Esophagus squamous epithelium (tissue), 5 donors: Measurements from ENCODE around the gene CARD14. TPM values are rescaled to one million over a fixed set of nuclear protein-coding genes. Genes with fewer than 3 reads are reported as not detected.

Experiments
- DNase-seq: peaks from one replicate; lab custom pipeline; 2025; lab: John Stamatoyannopoulos, UW
- H3K27ac ChIP-seq, 4 donors: fragments of 200-600 bp; sonication (generic); one replicate each; pipeline ENCODE4 v1.5.1; 2016 to 2019; ENCODE audit warnings: mild to moderate bottlenecking in 1 of 4
- H3K27me3 ChIP-seq, 4 donors: fragments of 200-600 bp; sonication (generic); 1 replicate in 3 of 4; 2 replicates in 1 of 4; pipeline versions ENCODE4 v1.5.1 to v1.6.0; 2017 to 2021; ENCODE audit warnings: antibody characterized with exemption in 1 of 4
- H3K36me3 ChIP-seq, 3 donors: fragments of 200-600 bp; sonication (generic); one replicate each; pipeline ENCODE4 v1.5.1; 2016 to 2019
- H3K4me1 ChIP-seq, 3 donors: fragments of 200-600 bp; sonication (generic); one replicate each; pipeline ENCODE4 v1.5.1; 2017 to 2019
- H3K4me3 ChIP-seq, 4 donors: fragments of 200-600 bp; sonication (generic); 1 replicate in 3 of 4; 2 replicates in 1 of 4; pipeline ENCODE4 v1.5.1; 2016 to 2019; ENCODE audit warnings: mild to moderate bottlenecking in 2 of 4, moderate library complexity in 1 of 4
- H3K9me3 ChIP-seq, 3 donors: fragments of 200-600 bp; sonication (generic); one replicate each; pipeline ENCODE4 v1.5.1; 2016 to 2019
- CTCF ChIP-seq, 6 experiments: fragments of 450-650 bp in 4 of 6; fragments of 200-600 bp in 2 of 6; sonication (generic) in 2 of 6; IDR thresholded peaks; one replicate each; pipeline ENCODE4 v1.5.1; 2016 to 2019; ENCODE audit warnings: antibody characterized with exemption in 6 of 6, mild to moderate bottlenecking in 4 of 6, moderate library complexity in 4 of 6
- POLR2A ChIP-seq, 4 donors: fragments of 450-650 bp; IDR thresholded peaks; one replicate each; pipeline ENCODE4 v1.6.1; 2017; ENCODE audit warnings: antibody characterized with exemption in 4 of 4, mild to moderate bottlenecking in 4 of 4, moderate library complexity in 3 of 4
- WGBS, 2 donors: methylation state at CpG; one replicate each; pipeline ENCODE4 v1.1.5; 2018; 5-methylcytosine and 5-hydroxymethylcytosine counted together
- intact Hi-C: fragments of 100-400 bp; cut with DNase I; formaldehyde crosslinking; loops from one replicate; pipeline ENCODE4 v1.15.0; 2022
- total RNA-seq, 4 donors: library from RNA; depleted of rRNA; stranded (reverse); fragments of >200 nt; gene quantifications; one replicate each; pipeline ENCODE4 v1.1.0, GENCODE V29; 2016
- donor health status: DM: yes; HTN: yes; CAD: no.

The CARD14 gene
- total RNA-seq, 4 donors from 2014 or later = 13.0 to 54.3 (median 27.6) TPM

GRCh38 chr17:80213643-80213975 is 43.8 kb downstream of the CARD14 start:
- Histone ChIP-seq H3K9me3 (no peaks in the 10 kb centered on the region), H3K36me3 (peaks cover 8 to 97% (median 29%) of the 10 kb centered on the region in 3 donors), H3K27ac (no peak overlapping the region), H3K4me1 (peaks cover 0 to 13% (median 3%) of the 10 kb centered on the region in 3 donors), H3K27me3 (no peaks in the 10 kb centered on the region), H3K4me3 (no peak overlapping the region)
- WGBS, 2 donors = 100% methylated on average over 1 of the region's 17 CpGs; no CpG with 5 or more reads in 1 of the 2 donors
- no peak for TF ChIP-seq CTCF (IDR thresholded peaks at IDR 0.05)
- TF ChIP-seq POLR2A (IDR thresholded peaks at IDR 0.05) = no peak
- no peak for DNase-seq
- intact Hi-C loops = no loop called here

GRCh38 chr17:80214012-80214877 is 44.4 kb downstream of the CARD14 start:
- Histone ChIP-seq H3K4me3 (no peak overlapping the region), H3K27me3 (no peaks in the 10 kb centered on the region), H3K4me1 (peaks cover 0 to 19% (median 10%) of the 10 kb centered on the region in 3 donors), H3K27ac (no peak overlapping the region), H3K36me3 (peaks cover 8 to 91% (median 25%) of the 10 kb centered on the region in 3 donors), H3K9me3 (no peaks in the 10 kb centered on the region)
- TF ChIP-seq POLR2A (IDR thresholded peaks at IDR 0.05) = no peak
- DNase-seq = no peak
- WGBS, 2 donors = 91 to 92% methylated on average over 24 to 30 of the region's 48 CpGs
- intact Hi-C loops = no loop called here

GRCh38 chr17:80214878-80215210 is 45.0 kb downstream of the CARD14 start:
- H3K27ac ChIP-seq = no peak overlapping the region
- DNase-seq = no peak
- intact Hi-C loops = no loop called here
- no peak overlapping the region for H3K4me3 ChIP-seq
- peaks cover 6 to 85% (median 21%) of the 10 kb centered on the region in 3 donors for H3K36me3 ChIP-seq
- H3K4me1 ChIP-seq = peaks cover 0 to 25% (median 14%) of the 10 kb centered on the region in 3 donors
- whole genome bisulfite sequencing, 2 donors = 82 to 85% methylated on average over 8 to 9 of the region's 17 CpGs
- H3K27me3 ChIP-seq = no peaks in the 10 kb centered on the region
- no peaks in the 10 kb centered on the region for H3K9me3 ChIP-seq
- TF ChIP-seq CTCF (IDR thresholded peaks at IDR 0.05) (no peak), POLR2A (IDR thresholded peaks at IDR 0.05) (no peak)

- H3K36me3 ChIP-seq = peaks cover 0 to 66% (median 8%) of the 10 kb centered on the region in 3 donors
- no peak for DNase-seq
- peaks cover 10 to 40% (median 24%) of the 10 kb centered on the region in 3 donors for H3K4me1 ChIP-seq
- no peak overlapping the region for H3K27ac ChIP-seq
- no peak for TF ChIP-seq CTCF (IDR thresholded peaks at IDR 0.05)
- no peak for TF ChIP-seq POLR2A (IDR thresholded peaks at IDR 0.05)
- H3K4me3 ChIP-seq = no peak overlapping the region
- H3K27me3 ChIP-seq = no peaks in the 10 kb centered on the region
- intact Hi-C loops = no loop called here
- WGBS, 2 donors = 92 to 96% methylated on average over 7 to 24 of the region's 40 CpGs
- no peaks in the 10 kb centered on the region for H3K9me3 ChIP-seq
Measured at GRCh38 chr17:80216473-80217456, 46.9 kb downstream of the CARD14 start.

- H3K4me3 ChIP-seq = no peak overlapping the region
- H3K27ac ChIP-seq = no peak overlapping the region
- peaks cover 0 to 55% (median 0%) of the 10 kb centered on the region in 3 donors for H3K36me3 ChIP-seq
Measured at GRCh38 chr17:80217703-80218362, 48.0 kb downstream of the CARD14 start.

More at GRCh38 chr17:80217703-80218362, 48.0 kb downstream of the CARD14 start:
- no peak for DNase-seq
- intact Hi-C loops = no loop called here
- Histone ChIP-seq H3K9me3 (no peaks in the 10 kb centered on the region), H3K4me1 (peaks cover 10 to 51% (median 26%) of the 10 kb centered on the region in 3 donors), H3K27me3 (no peaks in the 10 kb centered on the region)
- TF ChIP-seq CTCF (IDR thresholded peaks at IDR 0.05) = no peak
- no peak for TF ChIP-seq POLR2A (IDR thresholded peaks at IDR 0.05)
- 95% methylated on average over 2 to 12 of the region's 13 CpGs for WGBS, 2 donors
